HG03442 (cell line): ENCODE results near the gene GOLGA8R.
"Not testable (repeated sequence)": the region's sequence is repeated elsewhere in the genome, so short reads cannot be mapped to it uniquely, and the experiment has no call there.

Source experiments
- ATAC-seq: cut with Tn5 transposase; IDR thresholded peaks from one replicate; pipeline ENCODE4 v1.9.1; 2021; ENCODE audit warnings: mild to moderate bottlenecking, moderate library complexity; ENCODE audit not compliant: unreplicated experiment

The GOLGA8R gene, protein sequence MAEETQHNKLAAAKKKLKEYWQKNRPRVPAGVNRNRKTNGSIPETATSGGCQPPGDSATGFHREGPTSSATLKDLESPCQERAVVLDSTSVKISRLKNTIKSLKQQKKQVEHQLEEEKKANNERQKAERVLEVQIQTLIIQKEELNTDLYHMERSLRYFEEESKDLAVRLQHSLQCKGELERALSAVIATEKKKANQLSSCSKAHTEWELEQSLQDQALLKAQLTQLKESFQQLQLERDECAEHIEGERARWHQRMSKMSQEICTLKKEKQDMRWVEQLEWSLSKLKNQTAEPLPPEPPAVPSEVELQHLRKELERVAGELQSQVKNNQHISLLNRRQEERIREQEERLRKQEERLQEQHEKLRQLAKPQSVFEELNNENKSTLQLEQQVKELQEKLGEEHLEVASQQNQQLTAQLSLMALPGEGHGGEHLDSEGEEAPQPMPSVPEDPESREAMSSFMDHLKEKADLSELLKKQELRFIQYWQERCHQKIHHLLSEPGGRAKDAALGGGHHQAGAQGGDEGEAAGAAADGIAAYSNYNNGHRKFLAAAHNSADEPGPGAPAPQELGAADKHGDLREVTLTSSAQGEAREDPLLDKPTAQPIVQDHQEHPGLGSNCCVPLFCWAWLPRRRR

DNA sequence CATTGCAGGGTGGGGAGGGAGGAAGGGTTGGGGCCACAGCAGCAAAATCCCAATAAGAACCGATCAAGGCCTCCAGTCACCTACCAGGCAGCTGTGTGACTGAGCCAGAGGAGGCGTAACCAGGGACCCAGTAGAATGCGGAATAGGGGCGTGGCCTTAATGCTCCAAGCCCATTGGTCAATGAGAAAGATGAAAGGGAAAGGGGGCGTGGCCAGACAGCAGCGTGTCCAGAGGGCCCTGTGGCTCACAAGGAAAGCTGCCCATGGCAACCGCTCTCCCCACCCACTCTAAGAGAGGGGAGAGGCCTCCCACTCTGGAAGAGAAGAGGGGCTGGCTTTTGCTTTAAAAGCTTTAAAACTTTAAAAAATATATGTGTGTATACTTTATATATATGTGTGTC lies at the start of gene GOLGA8R:
Gene GOLGA8R (minus strand): TSS at position 101 of the 400 bp plus-strand sequence. CDS start 98 bp downstream, at position 3.
- ATAC-seq, result not testable (repeated sequence)

DNA sequence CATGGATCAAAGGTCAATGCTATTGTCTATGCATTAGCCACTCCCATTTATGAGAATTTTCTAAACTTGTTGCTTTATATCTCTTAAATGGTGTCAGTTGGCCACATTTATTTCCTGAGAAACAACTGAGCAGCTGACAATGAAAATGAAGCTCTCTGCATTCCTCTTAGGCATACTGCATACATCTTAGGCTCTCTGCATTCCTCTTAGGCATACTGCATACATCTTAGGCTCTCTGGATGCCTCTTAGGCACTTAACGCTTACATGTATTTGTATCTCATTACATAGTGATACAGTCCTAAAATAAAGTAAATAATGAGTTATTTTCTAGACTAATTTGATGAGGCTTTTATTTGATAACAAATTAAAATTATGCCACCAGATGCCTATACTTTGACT lies 49.8 kb upstream of the GOLGA8R start:
- not testable (repeated sequence) for ATAC-seq

DNA sequence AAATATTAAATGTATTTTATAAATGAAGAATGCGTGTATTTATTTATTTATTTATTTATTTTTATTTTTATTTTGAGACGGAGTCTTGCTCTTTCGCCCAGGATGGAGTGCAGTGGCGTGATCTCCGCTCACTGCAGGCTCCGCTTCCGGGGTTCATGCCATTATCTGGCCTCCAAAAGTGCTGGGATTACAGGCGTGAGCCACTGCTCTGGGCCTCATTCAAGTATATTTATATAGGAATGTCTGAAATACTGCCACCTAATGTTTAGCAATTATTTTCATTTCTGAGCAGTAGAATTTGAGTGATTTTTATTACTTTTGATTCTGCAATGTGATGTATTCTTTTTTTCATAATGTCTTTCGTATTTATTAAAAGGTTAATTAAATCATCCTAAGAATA lies 48.1 kb upstream of the GOLGA8R start:
- not testable (repeated sequence) for ATAC-seq

DNA sequence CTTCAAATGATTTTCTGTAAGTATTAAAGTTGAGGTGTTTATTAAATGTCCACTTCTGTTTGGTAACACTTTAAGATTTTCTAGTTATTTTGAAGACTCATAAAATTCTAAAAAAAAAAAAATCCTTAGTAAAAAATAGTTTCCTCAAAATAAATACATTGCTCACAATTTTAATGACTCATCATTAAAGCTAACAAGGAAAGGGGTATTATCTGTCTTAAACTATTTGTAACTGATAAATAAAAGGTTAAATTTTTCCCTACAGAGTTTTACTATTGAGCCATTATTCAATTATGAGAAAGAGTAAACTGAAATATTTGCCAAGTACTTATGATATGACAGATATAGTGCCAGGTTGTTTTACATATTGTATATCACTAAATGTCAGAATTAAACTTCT lies 38.6 kb upstream of the GOLGA8R start:
- ATAC-seq, result not testable (repeated sequence)

DNA sequence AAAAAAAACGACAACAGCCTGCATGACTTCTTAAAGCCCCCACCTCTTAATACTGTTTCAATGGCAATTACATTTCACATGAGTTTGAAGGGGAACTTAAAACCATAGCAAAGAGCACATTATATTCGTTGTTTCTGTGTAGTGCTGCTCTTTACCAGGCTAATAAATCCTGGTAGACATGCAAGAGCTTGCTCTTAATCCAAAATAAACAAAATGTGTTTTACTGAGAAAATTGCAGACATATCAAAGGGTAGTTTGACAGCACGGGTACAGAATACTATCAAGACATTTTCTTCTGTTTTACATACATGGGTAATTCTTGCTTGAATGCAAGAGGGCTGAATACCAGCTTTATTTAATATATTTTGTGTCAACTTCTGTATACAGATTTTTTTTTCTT lies 24.3 kb upstream of the GOLGA8R start:
- not testable (repeated sequence) for ATAC-seq

DNA sequence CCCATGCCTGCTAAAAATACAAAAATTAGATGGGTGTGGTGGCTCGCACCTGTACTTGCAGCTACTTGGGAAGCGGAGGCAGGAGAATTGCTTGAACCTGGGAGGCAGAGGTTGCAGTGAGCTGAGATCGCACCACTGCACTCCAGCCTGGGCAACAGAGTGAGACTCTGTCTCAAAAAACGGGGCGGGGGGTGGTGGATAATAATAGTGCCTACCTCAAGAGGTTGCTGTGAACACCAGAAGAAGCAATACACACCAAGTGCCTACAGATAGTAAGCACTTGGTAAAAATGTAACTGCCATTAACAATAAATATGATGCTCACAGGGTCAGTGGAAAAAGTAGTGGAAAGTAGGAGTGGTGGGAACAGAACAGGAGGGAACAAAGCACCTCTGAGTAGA lies 21.8 kb upstream of the GOLGA8R start:
- ATAC-seq, result not testable (repeated sequence)

DNA sequence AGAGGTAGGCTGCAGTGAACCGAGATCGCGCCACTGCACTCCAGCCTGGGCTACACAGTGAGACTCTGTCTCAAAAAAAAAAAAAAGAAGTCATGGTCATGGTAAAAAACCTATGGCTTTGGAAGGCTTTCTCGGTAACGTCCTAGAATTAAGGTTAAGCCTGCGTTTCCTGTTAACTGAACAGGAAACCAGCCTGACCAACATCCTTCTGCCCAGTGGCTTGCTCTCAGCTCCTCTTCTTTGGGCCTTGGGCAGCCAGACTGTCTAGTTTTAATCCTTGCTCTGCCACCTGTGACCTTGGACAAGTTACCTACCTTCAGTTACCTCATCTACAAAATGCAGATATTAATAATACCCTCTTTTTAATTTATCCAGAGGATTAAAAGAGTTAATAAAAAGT lies 6.7 kb upstream of the GOLGA8R start:
- not testable (repeated sequence) for ATAC-seq

DNA sequence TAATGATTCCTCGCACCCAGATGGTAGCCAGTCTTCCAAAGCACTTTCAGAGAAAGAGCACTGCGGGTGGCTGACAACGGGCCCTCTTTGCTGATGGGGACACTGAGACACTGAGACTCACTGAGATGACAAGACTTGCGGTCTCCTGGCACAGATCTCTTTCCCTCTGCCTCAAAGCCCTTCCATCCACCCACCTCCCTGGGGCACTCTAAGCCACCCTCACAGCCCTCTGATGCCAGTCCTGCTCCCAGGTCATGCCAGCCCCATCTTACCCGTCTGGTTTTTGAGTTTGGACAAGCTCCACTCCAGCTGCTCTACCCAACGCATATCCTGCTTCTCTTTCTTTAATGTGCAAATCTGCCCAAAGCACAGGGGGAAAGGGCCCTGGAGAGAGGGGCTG lies 6.4 kb downstream of the GOLGA8R start:
- ATAC-seq, result not testable (repeated sequence)

DNA sequence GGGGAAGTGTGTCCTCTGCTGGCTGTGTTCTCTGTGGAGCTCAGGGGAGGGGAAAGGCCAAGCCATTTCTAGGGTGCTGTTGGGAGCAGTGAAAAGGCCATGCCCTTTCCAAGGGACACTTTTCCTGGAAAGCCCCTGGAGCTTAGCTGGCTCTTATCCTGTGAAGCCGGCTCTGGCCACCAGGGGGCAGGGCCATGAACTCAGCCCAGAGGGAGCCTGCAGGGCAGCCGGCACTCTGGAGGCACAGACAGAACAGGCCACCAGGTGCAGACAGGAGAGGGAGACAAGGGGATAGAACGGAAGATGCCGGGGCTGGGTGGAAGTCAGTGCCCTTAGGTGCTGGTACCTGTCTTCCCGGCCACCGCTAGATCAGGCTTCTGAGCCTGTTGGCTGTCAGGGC lies 15.1 kb downstream of the GOLGA8R start:
- ATAC-seq, result not testable (repeated sequence)

DNA sequence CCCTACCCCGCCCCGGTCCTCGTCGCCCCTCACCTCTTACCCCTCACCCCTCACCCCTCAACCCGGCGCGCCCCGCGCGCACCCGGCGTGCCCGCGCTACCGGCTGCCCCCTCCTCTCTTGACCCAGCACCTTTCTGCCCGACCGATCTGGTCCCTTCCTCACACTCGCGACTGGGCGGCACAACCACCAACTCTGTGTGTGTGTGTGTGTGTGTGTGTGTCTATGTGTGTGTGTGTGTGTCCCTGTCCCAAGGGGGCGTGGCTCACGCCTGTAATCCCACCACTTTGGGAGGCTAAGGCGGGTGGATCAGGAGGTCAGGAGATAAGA lies 20.4 kb downstream of the GOLGA8R start:
- ATAC-seq, result not testable (repeated sequence)

DNA sequence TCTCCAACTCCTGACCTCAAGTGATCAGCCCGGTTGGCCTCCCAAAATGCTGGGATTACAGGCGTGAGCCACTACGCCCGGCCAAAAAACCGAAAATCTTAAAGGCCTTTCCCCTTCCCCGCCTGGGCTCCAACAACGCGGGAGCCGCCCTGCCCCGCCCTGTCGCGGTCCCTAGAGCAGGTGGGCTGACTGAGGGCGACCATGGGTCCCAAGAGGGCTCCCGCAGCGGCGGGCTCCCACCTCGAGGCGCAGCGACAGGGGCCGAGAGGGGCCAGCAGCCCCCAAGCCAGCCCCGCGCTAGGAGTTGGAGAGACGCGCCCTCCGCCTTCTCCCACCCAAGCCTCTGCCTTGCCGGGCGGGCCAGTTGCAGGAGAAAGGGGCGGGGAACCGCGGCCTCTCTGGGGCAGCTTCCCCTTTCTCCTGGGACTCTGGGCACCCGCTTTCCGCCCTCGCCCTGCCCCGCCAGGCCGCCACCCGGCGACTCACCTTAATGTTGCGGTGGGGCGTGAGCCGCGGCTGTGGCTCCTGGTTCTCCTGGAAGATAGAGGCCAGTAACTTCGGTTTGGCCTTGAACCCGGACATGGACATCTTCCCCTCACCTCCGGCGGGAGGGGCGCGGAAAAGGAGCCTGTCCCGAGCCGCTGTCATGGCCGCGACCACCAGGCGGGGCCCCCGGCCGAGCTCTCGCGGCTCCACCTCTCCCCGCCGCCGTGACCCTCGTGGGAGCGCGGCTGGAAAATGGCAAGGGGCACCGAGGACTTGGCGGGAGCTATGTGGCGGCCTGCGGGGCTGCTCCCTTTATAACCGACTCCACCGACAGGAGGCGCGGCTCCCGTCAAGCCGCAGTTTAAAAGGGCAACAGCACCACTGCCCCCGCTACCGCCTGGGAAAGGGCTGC lies 21.0 kb downstream of the GOLGA8R start, which contains the start of gene CHRFAM7A:
Gene CHRFAM7A (minus strand): TSS at position 775 of the 898 bp plus-strand sequence. CDS start 10,189 bp downstream, outside the sequence.
- not testable (repeated sequence) for ATAC-seq

DNA sequence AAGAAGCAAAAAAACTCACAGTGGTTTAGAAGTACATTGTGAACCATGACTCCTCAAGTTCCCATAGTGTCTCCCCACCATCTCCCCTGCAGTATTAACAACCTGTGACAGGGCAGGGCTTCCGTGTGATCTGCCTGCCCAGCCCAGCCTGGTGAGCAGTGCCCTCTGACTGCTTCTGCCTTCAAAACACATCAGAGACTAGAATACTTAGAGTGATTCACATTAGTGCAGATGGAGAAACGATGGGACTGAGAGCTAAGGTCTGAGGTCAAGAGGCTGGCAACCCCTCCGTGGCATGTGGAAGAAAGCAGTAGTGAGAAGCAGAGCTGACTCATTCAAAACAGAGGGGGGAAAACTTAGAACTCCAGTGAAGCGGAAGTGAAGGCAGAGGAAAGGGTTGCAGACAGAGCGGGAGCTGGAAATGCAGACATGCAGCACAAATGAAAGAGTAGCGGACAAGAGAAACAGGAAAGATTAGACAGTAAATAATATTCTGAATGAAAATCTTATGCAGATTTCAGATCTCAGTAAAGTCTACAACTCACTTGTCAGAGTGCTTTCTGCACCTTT lies 27.7 kb downstream of the GOLGA8R start:
- not testable (repeated sequence) for ATAC-seq

DNA sequence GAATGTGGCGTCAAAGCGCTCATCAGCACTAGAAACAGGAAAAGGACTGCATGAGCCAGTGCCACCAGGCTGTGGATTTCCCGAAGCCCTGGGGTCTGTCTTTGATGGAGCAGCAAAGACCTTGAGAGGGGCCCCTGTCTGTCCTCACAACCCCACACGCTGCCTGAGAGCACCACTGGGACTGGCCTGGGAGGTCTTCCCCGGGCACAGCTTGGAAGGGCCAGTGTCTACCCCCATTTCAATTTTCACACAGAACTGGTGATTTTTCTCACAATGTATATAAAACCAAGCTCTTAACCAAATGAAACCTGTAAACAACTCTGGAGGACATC lies 37.0 kb downstream of the GOLGA8R start:
- not testable (repeated sequence) for ATAC-seq

DNA sequence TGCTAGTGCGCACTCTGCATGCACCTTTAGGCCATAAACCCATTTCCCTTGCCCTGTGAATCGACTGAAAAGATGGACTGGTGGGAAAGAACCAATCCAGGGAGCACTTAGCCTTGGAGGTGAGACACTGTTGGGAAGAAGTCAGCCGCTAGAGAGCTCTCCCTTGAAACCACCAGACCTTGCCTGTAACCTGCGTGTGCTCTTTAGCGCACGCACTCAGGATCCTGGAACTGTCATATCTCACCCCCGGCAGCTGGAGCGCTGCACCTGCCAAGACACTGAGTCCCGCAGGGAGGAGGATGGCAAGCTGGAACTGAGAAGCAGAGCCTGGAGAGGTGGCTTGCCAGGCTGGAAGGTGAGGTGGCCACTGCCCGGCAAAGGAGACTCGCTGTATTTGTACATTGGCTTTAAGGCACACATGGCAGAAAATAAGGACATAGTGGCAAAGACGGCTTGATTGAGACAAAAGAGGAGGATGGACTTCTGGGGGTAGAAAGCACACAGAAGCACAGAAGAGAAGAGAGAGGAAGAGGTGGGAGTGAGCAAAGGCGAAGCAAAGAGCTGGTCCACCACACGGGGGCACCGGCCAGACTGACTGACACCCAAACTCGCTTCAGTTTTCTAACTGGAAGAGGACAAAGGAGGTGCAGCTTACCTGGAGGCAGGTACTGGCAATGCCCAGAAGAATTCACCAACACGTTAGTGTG lies 37.5 kb downstream of the GOLGA8R start:
- not testable (repeated sequence) for ATAC-seq

DNA sequence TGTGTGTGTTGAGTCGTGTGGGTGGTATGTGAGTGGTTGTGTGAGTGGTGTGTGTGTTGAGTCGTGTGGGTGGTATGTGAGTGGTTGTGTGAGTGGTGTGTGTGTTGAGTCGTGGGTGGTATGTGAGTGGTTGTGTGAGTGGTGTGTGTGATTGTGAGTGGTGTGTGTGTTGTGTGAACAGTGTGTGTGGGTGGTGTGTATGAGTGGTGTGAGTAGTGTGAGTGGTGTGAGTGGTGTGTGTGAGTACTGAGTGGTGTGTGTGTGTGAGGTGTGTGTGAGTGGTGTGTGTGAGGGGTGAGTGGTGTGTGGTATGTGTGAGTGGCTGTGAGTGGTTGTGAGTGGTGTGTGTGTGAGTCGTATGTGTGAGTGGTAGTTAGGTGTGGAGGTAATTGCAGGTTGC lies 38.2 kb downstream of the GOLGA8R start:
- not testable (repeated sequence) for ATAC-seq

DNA sequence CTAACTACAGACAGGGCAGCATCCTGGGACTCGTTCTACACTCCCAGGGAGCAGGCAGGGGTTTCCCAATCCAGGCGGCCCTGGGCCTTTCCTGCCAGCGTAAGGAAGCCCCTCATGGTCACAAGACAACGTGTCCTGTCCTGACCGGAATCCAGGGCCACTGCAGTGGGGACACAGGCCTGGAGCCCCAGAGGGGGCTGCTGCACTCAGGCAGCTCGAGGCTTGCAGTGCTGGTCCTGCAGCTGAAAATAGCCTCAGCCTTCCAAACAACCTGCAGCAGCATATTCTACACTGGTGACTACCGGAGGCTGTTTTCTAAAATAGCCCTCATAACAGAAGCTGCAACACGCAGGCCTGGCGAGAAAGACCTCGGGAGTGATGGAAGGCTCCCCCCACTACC lies 39.2 kb downstream of the GOLGA8R start:
- not testable (repeated sequence) for ATAC-seq

DNA sequence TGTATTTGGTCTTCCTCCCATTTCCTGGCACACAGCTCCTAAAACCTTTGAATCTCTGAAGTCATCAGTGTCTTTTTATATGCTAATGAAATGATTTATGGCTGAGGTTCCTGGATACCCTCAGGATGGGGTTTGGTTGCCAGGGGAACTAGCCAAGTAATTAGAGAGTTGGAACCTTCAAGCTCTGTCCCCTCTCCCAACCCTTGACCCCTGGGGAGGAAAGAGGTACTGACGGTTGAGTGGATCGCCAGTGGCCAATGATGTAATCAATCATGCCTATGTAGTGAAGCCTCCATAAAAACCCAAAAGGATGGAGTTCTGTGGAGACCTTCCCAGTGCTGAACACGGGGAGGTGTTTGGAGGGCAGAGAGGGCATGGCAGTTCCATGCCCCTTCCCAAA lies 45.8 kb downstream of the GOLGA8R start:
- not testable (repeated sequence) for ATAC-seq

DNA sequence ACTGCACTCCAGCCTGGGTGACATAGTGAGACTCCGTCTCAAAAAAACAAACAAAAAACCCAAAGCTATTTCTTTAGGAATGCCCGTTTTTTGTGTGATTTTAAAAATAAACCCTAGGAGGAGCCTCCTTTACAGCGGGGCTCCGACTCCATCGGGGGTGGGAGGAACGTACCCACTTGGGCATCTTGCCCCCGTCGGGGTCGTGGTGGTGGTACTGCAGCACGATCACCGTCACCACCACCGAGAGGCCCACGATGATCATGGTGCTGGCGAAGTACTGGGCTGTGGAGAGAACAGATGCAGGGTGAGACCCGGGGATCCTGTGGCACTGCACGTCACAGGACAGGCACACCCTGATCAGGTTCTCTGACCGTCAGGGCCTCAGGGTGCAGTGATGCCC lies 46.8 kb downstream of the GOLGA8R start:
- ATAC-seq, result not testable (repeated sequence)

DNA sequence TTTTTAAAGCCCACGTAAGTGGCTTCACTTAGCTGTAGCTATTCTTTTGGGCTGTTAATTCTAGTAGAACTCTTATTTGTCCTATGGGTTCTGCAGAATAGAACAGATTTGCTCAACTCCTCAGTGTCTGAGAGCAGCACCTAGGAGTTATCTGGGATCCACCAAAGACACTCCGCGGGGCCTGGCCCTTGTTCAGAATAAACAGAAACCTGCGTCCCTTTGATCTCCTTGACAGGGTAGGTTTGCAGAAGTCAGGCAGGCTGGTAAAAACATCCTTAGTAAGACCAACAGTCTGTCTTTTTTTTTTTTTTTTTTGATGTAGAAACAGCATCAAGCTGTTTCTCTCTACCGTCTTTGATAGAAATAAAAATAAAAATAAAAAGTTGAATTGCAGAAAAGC lies 52.7 kb downstream of the GOLGA8R start:
- ATAC-seq, result not testable (repeated sequence)

DNA sequence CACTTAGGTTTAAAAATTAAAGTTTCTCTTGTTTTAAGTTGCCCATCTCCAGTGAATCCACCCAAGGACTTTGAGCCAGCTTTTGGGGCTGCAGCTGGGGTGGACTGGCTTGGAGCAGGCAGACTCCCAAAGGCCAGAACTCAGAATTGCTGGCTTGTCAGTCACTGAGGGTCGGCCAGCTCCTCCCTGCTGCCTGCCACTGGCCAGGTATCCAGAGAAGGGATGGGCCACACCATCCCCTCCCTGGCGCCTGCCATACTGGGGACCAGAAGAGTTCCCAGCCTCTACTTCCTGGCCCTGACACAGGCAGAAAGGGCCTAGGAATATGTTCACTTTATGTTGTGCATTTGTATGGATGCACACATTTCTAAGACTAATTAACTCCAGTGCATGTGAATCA lies 53.1 kb downstream of the GOLGA8R start:
- not testable (repeated sequence) for ATAC-seq
